Kidney glomerular epithelial cell (primary cell): ENCODE measurements around the gene POP7.
"Not testable (repeated sequence)": the region's sequence is repeated elsewhere in the genome, so short reads cannot be mapped to it uniquely, and the experiment has no call there.

Source experiments
- DNase-seq: peaks from one replicate; lab custom pipeline; 2025; lab: John Stamatoyannopoulos, UW

Gene POP7

GRCh38 chr7:100692578-100692961 is 13.4 kb upstream of the POP7 start:
- no peak for DNase-seq

- DNase-seq = no peak
These were observed 12.4 kb upstream of the POP7 start for GRCh38 chr7:100693312-100694097.

- no peak for DNase-seq
These were observed 11.7 kb upstream of the POP7 start, which contains the start of gene GIGYF1 for GRCh38 chr7:100694098-100694745. TSS of gene GIGYF1 (minus strand) at chr7:100694250. CDS start at chr7:100688238, 6,012 bp downstream.

GRCh38 chr7:100696123-100696521 is 9.8 kb upstream of the POP7 start:
- no peak for DNase-seq

GRCh38 chr7:100699018-100699417 is 6.9 kb upstream of the POP7 start:
- no peak for DNase-seq

GRCh38 chr7:100701089-100701488 is 4.8 kb upstream of the POP7 start:
- DNase-seq = not testable (repeated sequence)

DNA sequence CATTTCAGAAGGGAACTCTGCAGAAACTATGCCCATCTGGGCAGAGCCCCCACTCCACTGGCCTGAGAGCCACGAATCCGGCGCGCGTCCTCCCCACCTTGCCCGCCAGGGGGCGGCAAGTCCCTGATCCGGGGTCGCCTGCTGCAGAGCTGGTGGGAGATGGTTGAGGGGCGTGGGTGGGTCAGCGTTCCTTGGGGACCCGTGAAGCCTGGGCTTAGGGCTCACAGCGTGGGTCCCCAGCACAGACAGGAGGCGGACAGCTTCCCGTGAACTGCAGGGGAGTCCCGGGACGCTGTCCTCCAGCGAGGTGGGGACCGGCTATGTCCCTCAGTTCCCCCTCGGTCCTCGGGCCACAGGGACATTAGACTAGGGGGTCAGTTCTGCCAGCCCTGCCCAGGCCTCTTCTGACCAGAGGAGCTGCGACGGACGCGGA is 585 bp upstream of the POP7 start:
- peak; percentile 56 for DNase-seq

DNA sequence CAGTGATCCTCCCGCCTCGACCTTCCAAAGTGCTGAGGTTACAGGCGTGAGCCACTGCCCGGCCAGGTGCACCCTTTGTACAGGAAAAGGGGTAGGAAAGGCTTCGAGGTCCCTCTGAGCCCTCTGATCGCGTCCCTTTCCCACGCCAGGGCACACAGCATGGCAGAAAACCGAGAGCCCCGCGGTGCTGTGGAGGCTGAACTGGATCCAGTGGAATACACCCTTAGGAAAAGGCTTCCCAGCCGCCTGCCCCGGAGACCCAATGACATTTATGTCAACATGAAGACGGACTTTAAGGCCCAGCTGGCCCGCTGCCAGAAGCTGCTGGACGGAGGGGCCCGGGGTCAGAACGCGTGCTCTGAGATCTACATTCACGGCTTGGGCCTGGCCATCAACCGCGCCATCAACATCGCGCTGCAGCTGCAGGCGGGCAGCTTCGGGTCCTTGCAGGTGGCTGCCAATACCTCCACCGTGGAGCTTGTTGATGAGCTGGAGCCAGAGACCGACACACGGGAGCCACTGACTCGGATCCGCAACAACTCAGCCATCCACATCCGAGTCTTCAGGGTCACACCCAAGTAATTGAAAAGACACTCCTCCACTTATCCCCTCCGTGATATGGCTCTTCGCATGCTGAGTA is 871 bp downstream of the POP7 start:
- no peak for DNase-seq

- DNase-seq = no peak
These were observed 2.5 kb downstream of the POP7 start for GRCh38 chr7:100708395-100708794.

DNA sequence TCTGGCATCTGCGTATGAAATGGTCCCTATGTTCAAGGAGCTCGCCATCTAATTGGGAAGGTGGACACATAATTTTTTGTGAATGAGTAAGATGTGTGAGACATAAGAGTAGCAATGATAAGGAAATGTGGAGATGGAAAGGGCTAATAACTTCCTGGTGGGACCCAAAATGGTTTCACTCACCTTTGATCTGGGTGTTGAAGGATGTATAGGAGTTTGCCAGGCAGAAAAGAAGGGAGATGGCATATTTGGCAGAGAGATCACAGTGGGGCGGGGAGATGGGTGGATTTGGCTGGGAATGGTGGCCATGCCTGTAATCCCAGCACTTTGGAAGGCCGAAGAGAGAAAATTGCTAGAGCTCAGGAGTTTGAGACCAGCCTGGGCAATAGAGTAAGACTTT is 4.5 kb downstream of the POP7 start:
- no peak for DNase-seq

DNA sequence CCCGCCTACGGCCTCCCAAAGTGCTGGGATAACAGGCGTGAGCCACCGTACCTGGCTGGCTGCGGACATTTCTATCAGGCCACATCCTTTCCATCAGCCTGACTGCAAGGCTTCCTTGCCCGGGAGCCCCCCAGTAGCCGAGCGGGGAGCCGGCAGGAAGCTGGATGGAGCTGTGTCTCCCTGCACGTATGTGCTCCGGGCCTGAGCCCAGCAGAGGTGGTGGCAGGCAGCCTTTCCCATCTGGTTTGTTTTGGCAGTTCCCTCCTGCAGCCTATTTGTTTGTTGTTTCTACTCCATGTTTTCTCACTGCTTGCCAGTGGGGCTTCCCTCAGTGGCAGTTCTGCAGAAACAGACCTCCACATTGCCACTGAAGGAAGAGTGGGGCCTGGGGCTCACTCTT is 5.4 kb downstream of the POP7 start:
- no peak for DNase-seq

- no peak for DNase-seq
These were observed 8.8 kb downstream of the POP7 start for GRCh38 chr7:100714725-100715124.

DNA sequence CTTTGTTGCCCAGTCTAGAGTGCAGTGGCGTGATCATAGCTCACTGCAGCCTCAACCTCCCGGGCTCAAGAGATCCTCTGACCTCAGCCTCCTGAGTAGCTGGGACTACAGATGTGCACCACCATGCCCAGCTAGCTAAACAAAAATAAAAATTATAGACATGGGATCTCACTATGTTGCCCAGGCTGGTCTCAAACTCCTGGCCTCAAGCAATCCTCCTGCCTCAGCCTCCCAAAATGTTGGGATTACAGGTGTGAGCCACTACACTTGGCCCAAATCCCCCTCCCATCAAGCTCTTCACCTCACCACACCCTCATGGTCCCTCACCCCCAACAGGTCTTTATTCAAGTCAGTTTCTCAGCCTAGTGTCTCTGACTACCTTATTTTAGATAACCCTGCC is 11.2 kb downstream of the POP7 start:
- DNase-seq = not testable (repeated sequence)

- no peak for DNase-seq
These were observed 13.8 kb downstream of the POP7 start for GRCh38 chr7:100719523-100720278.

- DNase-seq = no peak
These were observed 14.4 kb downstream of the POP7 start, which contains the start of gene EPO for GRCh38 chr7:100720279-100720670. TSS of gene EPO (plus strand) at chr7:100720468. CDS start at chr7:100720981, 513 bp downstream.

DNA sequence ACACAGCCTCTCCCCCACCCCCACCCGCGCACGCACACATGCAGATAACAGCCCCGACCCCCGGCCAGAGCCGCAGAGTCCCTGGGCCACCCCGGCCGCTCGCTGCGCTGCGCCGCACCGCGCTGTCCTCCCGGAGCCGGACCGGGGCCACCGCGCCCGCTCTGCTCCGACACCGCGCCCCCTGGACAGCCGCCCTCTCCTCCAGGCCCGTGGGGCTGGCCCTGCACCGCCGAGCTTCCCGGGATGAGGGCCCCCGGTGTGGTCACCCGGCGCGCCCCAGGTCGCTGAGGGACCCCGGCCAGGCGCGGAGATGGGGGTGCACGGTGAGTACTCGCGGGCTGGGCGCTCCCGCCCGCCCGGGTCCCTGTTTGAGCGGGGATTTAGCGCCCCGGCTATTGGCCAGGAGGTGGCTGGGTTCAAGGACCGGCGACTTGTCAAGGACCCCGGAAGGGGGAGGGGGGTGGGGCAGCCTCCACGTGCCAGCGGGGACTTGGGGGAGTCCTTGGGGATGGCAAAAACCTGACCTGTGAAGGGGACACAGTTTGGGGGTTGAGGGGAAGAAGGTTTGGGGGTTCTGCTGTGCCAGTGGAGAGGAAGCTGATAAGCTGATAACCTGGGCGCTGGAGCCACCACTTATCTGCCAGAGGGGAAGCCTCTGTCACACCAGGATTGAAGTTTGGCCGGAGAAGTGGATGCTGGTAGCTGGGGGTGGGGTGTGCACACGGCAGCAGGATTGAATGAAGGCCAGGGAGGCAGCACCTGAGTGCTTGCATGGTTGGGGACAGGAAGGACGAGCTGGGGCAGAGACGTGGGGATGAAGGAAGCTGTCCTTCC is 15.0 kb downstream of the POP7 start:
- no peak for DNase-seq

DNA sequence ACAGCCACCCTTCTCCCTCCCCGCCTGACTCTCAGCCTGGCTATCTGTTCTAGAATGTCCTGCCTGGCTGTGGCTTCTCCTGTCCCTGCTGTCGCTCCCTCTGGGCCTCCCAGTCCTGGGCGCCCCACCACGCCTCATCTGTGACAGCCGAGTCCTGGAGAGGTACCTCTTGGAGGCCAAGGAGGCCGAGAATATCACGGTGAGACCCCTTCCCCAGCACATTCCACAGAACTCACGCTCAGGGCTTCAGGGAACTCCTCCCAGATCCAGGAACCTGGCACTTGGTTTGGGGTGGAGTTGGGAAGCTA is 15.5 kb downstream of the POP7 start:
- no peak for DNase-seq

DNA sequence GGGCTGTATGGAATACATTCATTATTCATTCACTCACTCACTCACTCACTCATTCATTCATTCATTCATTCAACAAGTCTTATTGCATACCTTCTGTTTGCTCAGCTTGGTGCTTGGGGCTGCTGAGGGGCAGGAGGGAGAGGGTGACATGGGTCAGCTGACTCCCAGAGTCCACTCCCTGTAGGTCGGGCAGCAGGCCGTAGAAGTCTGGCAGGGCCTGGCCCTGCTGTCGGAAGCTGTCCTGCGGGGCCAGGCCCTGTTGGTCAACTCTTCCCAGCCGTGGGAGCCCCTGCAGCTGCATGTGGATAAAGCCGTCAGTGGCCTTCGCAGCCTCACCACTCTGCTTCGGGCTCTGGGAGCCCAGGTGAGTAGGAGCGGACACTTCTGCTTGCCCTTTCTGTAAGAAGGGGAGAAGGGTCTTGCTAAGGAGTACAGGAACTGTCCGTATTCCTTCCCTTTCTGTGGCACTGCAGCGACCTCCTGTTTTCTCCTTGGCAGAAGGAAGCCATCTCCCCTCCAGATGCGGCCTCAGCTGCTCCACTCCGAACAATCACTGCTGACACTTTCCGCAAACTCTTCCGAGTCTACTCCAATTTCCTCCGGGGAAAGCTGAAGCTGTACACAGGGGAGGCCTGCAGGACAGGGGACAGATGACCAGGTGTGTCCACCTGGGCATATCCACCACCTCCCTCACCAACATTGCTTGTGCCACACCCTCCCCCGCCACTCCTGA is 16.7 kb downstream of the POP7 start:
- DNase-seq = no peak

GRCh38 chr7:100723732-100724275 is 17.9 kb downstream of the POP7 start:
- no peak for DNase-seq

- DNase-seq = not testable (repeated sequence)
These were observed 18.4 kb downstream of the POP7 start for GRCh38 chr7:100724364-100724763.
